ENCODE results near the gene G6PC3.
A peak's percentile ranks its signal among the peaks of the same experiment; 100 is the strongest.
"Not testable (repeated sequence)": the region's sequence is repeated elsewhere in the genome, so short reads cannot be mapped to it uniquely, and the experiment has no call there.

The G6PC3 gene

DNA sequence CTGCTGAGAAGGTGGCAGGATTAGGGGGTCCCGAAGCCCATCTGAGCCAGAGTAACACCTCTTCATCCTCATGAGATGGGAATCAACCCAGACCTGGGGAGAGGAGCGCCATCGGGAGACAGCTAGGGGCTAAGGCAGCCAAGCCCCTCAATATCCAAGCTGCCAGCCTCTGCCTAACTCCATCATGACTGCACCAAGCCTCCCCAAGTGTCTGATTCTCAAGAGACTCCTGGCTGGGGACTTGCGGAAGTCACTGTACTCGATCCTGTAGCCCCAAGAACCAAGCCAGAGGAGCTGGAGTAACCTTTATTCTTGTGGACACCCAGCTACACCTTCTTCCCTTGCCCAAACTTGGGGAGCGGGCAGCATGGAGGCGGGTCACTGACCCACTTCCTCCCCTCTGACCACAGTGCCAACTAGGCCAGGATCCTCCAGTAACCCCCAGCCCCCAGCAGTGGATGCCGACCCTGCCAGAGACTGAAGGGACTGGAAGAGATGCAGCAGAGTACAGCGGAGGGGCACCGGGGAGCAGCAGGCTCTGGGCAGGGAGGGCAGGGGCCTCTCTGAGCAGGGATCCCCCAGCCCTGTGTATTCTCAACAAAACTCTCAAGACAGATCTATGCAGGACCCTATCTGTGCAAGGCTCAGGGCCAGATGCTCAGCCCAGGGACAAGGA lies 39.6 kb downstream of the G6PC3 start:
- DNase-seq, result no peak

- peak; percentile 82 to 91 (median 84) for DNase-seq
Observed at GRCh38 chr17:44110823-44111633, 40.5 kb downstream of the G6PC3 start.

DNA sequence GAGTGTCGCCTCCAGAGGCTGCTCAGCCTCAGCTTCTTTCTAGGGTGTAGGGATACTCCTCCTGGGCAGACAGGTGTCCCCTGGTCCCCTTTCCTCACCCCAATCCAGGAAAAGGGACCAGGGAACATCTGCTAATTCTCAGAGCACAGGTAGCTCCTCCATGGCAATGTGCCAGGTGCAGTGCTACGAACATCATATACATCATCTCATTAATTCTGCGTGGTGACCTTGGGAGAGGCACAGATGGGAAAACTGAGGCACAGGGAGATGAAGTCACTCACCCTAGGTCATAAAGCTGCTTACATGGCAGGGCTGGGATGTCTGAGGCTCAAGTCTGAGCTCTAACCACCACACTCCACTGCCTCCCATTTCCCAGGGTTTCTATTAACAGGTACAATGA lies 41.2 kb downstream of the G6PC3 start:
- no peak for DNase-seq

- DNase-seq, result no peak
Observed at GRCh38 chr17:44112284-44113280, 42.0 kb downstream of the G6PC3 start.

GRCh38 chr17:44113382-44113781 lies 42.8 kb downstream of the G6PC3 start:
- no peak for DNase-seq

DNA sequence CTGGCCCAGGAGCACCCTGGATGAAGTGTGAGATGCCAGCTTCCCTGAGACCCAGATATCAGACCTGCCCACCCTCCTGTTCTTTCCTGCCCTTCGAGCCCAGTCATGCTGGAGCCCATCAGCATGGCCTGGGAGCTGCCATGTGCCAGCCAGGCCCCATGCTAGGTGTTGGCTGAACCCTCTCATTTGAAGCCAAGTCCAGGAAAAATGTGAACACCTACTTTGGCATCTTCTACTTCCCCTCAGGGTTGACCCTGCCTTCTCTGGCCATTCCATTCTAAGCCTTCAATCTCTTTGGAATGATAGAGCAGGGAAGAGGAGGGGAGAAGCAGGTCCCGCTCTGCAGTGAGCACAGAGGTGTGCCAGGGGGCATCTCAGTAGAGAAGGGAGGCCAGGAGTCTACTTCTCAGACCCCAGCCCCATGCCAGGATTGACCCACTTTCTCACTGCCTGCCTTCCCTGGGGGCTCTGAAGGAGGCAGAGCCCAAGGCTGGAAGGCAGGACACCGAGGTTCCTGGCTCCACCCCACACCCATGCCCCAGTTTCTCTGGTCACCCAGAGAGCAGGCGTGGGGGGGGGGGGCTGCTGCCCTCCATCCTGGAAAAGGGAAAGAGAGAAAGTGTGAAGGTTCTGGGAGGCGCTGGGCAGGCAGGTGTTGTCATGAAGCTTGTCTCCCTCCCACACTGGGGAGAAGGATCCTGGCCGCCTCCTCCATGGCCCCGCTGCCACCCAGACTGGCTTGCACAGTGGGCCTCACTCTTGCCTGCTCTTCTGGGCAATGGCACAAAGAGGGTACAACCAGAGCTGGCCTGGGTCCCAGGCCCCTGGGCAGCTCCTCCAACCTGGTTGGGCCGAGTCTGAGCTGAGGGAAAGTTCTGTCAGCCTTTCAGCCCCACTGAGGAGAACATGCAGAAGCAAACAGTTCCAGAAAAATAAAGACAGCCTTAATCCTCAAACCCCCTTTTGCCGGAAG lies 43.6 kb downstream of the G6PC3 start:
- DNase-seq, result no peak

DNA sequence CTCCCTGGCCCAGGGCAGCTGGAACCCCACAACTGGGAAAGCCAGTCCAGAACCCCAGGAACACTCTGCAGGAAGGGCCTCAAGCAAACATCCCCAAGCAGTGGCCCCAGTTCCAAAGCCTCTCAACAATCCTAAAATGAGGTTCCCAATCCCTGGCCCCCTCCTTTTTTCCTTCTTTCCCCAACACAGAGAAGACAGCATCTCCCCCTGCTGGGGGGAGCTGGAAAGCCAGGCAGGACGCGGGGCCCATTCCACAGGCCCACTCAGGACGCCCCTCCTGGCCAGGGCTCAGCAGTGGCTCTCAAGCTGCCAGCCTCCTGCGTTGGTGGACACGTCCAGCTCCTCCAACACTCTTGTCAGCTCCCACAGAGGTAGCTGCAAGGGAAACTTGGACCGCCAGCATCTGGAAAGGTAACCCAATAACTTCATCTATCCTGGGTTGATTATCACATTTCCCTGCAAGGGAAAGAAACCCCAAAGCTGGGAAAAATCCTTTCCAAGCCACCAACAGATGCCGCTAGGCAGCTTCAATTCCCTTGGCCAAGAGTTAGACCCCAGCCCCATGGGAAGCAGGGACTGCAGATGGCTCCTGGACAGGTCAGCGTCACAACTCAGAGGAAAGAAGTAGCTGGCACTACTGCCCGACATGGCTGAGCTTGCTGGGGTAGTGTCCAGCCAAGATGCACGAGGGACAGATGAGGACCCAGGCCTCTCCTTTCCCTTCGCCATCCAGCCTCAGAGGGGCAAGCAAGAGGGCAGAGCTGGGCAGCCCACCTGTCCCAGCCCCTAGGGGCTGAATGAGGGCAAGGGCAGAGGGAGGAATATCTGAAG lies 45.3 kb downstream of the G6PC3 start:
- peak; percentile 57 to 73 (median 57) for DNase-seq

DNA sequence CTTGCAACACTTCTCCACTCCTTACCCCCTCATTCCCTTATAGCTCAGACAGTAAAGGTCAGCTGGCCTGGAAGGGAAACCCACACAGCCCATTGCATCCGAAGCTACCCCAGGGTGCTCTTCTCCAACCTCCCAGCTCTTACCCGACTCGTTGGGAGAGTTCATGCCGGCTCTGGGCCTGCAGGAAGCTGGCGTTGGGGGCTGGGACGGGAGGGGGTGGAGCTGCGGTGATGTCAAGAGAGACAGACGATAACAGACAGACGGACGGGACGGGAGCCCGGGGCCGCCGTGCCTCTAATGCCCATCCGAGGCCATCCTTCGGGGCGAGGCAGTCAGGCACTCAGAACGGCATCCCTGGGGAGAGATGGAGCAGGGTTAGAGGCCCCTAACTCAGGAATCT lies 46.8 kb downstream of the G6PC3 start:
- DNase-seq, result no peak

GRCh38 chr17:44118427-44119050 lies 48.0 kb downstream of the G6PC3 start:
- no peak for DNase-seq

GRCh38 chr17:44119062-44119461 lies 48.5 kb downstream of the G6PC3 start:
- DNase-seq, result no peak

- no peak for DNase-seq
Observed at GRCh38 chr17:44119798-44120197, 49.3 kb downstream of the G6PC3 start.

- DNase-seq, result not testable (repeated sequence)
Observed at GRCh38 chr17:44120281-44120680, 49.7 kb downstream of the G6PC3 start.

DNA sequence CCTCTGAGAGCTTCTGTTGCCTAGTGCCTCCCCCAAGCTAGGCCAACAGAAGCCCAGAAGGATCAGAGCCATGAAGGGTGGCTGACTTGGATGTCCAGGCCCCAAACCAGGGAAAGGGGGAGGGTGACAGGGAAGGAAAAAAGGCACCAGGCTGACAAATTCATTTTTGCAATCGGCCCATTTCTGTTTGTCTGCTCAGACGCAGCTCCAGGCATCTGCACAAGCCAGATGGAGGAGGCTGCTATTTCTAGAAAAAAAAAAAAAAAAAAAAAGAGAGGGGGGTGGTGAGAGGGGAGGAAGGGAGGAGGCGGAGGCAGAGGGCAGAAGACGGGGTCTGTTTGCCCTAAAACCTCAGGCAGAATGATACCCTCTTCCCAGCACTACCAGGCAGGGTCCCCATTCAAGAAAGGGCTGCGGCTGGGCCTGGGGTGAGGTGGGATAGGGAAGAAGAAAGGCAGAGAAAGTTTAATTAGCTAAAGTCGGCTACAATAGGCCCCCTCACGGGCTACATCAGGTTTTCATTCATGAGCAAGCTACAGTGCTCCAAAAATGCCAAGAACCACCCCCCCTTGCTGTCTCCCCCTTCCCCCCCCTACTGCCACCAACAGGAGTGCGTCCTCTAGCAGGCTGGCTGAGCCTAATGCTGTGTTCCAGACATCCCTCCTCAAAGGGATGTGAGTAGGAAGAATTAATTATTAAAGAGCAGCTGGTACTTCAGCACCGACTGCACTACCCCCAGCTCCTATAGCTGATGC lies 50.5 kb downstream of the G6PC3 start:
- DNase-seq, result no peak

DNA sequence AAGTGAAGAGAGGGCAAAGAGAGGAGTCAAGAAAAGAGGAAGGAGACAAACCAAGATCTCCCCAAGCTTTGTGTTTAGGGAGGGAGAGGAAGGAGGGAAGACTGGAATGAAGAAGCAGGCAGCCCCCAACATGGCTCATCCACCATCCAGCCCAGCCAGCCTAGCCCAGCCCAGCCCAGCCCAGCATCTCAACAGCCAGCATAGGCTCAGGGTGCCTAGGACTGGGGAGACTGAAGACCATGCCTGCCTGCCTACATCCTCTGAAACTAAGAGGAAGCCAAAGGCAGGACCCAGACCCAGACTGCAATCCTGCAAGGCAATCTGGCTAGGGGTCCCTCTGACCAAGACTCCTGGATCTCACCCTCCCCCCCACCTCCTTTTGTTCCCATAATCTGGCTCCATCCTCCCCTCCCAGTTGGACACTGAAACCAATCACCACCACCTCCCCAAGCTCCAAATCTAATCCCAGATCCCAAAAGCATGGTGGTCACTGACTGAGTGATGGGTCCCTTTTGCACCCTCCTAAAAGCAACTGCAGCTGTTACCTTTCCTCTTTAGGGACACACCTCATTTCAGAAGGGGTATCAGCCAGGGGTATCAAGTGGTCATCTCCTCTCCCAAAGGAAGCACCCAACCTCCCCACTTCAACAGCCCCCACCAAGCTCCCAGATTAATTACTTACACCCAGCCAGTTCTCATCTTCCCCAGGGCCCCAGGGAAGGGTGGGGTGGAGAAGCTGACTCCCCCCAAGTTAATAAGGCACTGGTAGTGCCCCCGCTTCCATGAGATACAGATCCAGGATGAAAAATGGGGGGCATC lies 51.7 kb downstream of the G6PC3 start:
- peak in 1 of 3 donors; percentile 22 for DNase-seq

GRCh38 chr17:44122816-44123355 lies 52.4 kb downstream of the G6PC3 start:
- no peak for DNase-seq

GRCh38 chr17:44123356-44124117 lies 53.0 kb downstream of the G6PC3 start, which contains the start of gene HDAC5:
TSS of gene HDAC5 (minus strand) at chr17:44123641. CDS start at chr17:44117515, 6,126 bp downstream.
- peak; percentile 93 to 98 (median 97) for DNase-seq

GRCh38 chr17:44124118-44124438 lies 53.5 kb downstream of the G6PC3 start:
- DNase-seq, result no peak

Measured in suppressor macrophage treated with lipopolysaccharide for 1 hour (primary cell).